HG03097 (cell line): ENCODE measurements around the gene NSUN3.

Experiments
- ATAC-seq: cut with Tn5 transposase; IDR thresholded peaks from one replicate; pipeline ENCODE4 v1.9.1; 2021; ENCODE audit not compliant: unreplicated experiment, low FRiP score

The NSUN3 gene

GRCh38 chr3:94117729-94118128, 54.9 kb downstream of the NSUN3 start:
- ATAC-seq = no peak

GRCh38 chr3:94118390-94118789, 55.5 kb downstream of the NSUN3 start:
- no peak for ATAC-seq

- ATAC-seq = no peak
Measured at GRCh38 chr3:94121161-94121560, 58.3 kb downstream of the NSUN3 start.

GRCh38 chr3:94127115-94127514, 64.3 kb downstream of the NSUN3 start:
- no peak for ATAC-seq

- ATAC-seq = no peak
Measured at GRCh38 chr3:94130690-94131089, 67.8 kb downstream of the NSUN3 start.

GRCh38 chr3:94132777-94133176, 69.9 kb downstream of the NSUN3 start:
- no peak for ATAC-seq

- no peak for ATAC-seq
Measured at GRCh38 chr3:94136133-94136532, 73.3 kb downstream of the NSUN3 start.

GRCh38 chr3:94137377-94137776, 74.5 kb downstream of the NSUN3 start:
- ATAC-seq = no peak

- no peak for ATAC-seq
Measured at GRCh38 chr3:94146455-94146854, 83.6 kb downstream of the NSUN3 start.

- ATAC-seq = no peak
Measured at GRCh38 chr3:94147012-94147411, 84.2 kb downstream of the NSUN3 start.

- ATAC-seq = no peak
Measured at GRCh38 chr3:94150113-94150512, 87.3 kb downstream of the NSUN3 start.

- ATAC-seq = no peak
Measured at GRCh38 chr3:94156626-94157025, 93.8 kb downstream of the NSUN3 start.

- no peak for ATAC-seq
Measured at GRCh38 chr3:94158512-94158911, 95.7 kb downstream of the NSUN3 start.

GRCh38 chr3:94159062-94159828, 96.4 kb downstream of the NSUN3 start:
- no peak for ATAC-seq

GRCh38 chr3:94162700-94163099, 99.8 kb downstream of the NSUN3 start:
- ATAC-seq = peak; percentile 67

- ATAC-seq = no peak
Measured at GRCh38 chr3:94167346-94167745, 104.5 kb downstream of the NSUN3 start.

- ATAC-seq = no peak
Measured at GRCh38 chr3:94167796-94168195, 104.9 kb downstream of the NSUN3 start.

- ATAC-seq = no peak
Measured at GRCh38 chr3:94171954-94172353, 109.1 kb downstream of the NSUN3 start.

- no peak for ATAC-seq
Measured at GRCh38 chr3:94172695-94173310, 109.9 kb downstream of the NSUN3 start.

- ATAC-seq = no peak
Measured at GRCh38 chr3:94173673-94174434, 111.0 kb downstream of the NSUN3 start.

GRCh38 chr3:94175677-94176076, 112.8 kb downstream of the NSUN3 start:
- no peak for ATAC-seq
